ENCODE results near the gene CENPP.

DNA sequence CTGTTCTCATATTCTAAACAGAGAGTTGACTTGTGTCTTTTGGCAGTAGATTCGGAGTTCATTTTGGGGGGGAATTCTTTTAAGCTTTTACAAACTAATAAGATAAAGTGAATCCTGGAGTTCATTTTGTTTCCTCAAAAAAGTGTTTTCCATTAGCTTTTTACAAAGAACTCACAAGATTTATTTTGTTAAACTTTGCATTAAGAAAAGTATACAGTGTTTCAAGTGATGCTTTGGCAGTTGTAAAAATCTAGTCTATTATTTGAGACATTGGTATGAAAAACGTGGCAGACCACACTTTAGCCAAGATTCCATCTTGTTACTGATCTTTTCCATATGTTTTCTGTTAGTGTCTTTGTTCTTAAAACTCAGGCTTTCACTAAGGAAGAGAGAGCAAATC is 99.7 kb downstream of the CENPP start:
- TF ChIP-seq, protein P1, sequence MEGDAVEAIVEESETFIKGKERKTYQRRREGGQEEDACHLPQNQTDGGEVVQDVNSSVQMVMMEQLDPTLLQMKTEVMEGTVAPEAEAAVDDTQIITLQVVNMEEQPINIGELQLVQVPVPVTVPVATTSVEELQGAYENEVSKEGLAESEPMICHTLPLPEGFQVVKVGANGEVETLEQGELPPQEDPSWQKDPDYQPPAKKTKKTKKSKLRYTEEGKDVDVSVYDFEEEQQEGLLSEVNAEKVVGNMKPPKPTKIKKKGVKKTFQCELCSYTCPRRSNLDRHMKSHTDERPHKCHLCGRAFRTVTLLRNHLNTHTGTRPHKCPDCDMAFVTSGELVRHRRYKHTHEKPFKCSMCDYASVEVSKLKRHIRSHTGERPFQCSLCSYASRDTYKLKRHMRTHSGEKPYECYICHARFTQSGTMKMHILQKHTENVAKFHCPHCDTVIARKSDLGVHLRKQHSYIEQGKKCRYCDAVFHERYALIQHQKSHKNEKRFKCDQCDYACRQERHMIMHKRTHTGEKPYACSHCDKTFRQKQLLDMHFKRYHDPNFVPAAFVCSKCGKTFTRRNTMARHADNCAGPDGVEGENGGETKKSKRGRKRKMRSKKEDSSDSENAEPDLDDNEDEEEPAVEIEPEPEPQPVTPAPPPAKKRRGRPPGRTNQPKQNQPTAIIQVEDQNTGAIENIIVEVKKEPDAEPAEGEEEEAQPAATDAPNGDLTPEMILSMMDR (IDR thresholded peaks at IDR 0.05), result no peak
- no peak for TF ChIP-seq POLR2AphosphoS5 (IDR thresholded peaks at IDR 0.05)

Measured in suprapubic skin (tissue), 3 donors.